ENCODE results near the gene PIANP. TPM values are rescaled to one million over a fixed set of nuclear protein-coding genes. Genes with fewer than 3 reads are reported as not detected.

Gene PIANP
- total RNA-seq, 1 experiment from 2014 or later, result not detected

DNA sequence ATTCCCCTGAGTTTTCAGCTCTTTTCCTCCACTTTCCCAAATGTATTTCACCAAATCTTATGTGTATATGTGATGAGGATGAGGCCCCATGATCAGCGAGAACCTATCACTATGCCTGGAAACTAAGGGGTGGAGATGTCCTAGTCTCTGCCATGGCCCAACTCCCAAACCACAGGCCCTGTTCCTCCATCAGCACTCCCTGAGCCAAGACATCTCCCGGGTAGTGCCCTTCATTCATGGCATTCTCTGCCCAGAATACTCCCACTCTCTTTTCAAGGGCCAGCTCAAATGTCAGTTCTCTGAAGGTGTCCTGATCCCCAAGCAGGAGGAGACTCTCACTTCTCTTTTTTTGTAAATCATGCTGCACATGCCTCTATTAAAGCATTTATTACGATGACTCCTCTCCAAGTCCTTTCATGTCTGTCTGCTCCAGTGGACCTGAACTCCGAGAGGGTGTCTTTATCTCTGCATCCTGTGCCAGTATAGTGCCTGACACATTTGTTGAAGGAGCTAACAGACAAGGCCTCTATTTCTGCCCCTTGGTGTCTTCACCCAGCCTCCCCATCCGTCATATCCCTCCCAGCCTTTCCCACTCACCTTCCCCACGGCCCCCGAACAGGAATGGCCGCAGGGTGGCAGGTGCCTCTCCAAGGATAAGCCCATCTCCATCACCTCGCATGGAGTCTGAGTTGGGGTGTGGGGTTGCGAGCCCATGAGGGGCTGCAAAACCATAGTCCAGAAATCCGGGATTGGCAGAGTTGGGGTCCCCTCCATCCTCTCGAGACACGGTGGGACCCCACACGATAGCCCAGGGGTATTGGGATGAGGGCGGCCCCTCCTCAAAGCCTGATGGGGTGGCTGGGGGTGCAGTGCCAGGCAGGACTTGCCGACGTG is 3.7 kb downstream of the PIANP start:
- Mint-ChIP-seq H3K4me1 (ENCODE audit: low read depth, unreplicated experiment) (no peaks in the 10 kb centered on the region), H3K9me3 (ENCODE audit: low read depth, unreplicated experiment) (no peaks in the 10 kb centered on the region), H3K27ac (ENCODE audit: unreplicated experiment) (no peak overlapping the region), H3K27me3 (ENCODE audit: unreplicated experiment) (peaks cover 93% of the 10 kb centered on the region), H3K36me3 (ENCODE audit: insufficient read depth, unreplicated experiment) (no peaks in the 10 kb centered on the region), H3K4me3 (ENCODE audit: low read depth, unreplicated experiment) (no peak overlapping the region)
- CTCF ChIA-PET, result interaction anchor here (1.1 kb wide), 1 partner anchor 81 kb away, joined by 3 read pairs; no protein-coding TSS in a partner anchor
- intact Hi-C loops (cut with micrococcal nuclease; ENCODE audit: unreplicated experiment), result loop anchor here (5.0 kb wide), 1 partner anchor 80 kb away; no protein-coding TSS in a partner anchor
- TF ChIP-seq, protein P1, sequence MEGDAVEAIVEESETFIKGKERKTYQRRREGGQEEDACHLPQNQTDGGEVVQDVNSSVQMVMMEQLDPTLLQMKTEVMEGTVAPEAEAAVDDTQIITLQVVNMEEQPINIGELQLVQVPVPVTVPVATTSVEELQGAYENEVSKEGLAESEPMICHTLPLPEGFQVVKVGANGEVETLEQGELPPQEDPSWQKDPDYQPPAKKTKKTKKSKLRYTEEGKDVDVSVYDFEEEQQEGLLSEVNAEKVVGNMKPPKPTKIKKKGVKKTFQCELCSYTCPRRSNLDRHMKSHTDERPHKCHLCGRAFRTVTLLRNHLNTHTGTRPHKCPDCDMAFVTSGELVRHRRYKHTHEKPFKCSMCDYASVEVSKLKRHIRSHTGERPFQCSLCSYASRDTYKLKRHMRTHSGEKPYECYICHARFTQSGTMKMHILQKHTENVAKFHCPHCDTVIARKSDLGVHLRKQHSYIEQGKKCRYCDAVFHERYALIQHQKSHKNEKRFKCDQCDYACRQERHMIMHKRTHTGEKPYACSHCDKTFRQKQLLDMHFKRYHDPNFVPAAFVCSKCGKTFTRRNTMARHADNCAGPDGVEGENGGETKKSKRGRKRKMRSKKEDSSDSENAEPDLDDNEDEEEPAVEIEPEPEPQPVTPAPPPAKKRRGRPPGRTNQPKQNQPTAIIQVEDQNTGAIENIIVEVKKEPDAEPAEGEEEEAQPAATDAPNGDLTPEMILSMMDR (IDR thresholded peaks at IDR 0.05; ENCODE audit: unreplicated experiment), result no peak
- DNase-seq, result no peak
- no TSS peak for BruUV-seq (replicated peaks)

DNA sequence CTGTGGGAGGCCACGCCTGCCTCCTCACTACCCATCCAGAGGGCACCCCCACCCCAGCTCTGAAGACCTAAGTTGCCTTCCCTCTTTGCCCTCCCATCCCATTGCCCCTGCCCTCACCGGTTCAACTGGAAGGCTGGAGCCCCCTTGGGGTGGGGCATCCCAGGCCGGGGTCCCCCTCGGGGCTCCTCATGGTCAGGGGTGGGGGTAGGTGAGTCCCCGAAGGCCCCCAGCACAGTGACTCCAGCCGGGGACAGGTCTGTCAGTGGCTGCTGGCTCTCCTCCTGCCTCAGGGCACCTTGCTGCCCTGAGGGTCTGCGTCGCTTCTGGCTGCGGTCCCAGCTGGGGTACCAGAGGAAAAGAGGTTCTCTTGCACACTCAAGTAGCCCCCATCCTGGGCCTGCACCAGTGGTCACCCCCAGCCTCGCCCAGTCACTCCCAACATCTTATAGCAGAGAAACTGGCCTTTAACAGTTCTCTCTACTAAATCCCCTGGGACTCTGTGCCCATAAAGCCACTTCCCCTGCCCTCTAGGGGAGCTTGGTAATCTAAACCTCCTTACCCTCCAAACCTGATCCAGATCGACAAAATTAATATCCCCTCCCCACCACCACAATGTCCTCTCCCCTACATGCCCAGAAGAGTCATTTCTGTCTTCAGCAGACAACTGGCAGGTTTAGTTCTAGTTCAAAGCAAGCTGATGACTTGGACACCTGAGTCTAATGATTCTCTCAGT is 5.1 kb downstream of the PIANP start:
- H3K4me3 Mint-ChIP-seq (ENCODE audit: low read depth, unreplicated experiment), result no peak overlapping the region
- TF ChIP-seq, protein P1 (IDR thresholded peaks at IDR 0.05; ENCODE audit: unreplicated experiment), result no peak
- no peak overlapping the region for H3K27ac Mint-ChIP-seq (ENCODE audit: unreplicated experiment)
- CTCF ChIA-PET, result interaction anchor here (1.1 kb wide), 1 partner anchor 80 kb away, joined by 3 read pairs; no protein-coding TSS in a partner anchor
- no peaks in the 10 kb centered on the region for H3K9me3 Mint-ChIP-seq (ENCODE audit: low read depth, unreplicated experiment)
- no peaks in the 10 kb centered on the region for H3K4me1 Mint-ChIP-seq (ENCODE audit: low read depth, unreplicated experiment)
- no peak for DNase-seq
- peaks cover 79% of the 10 kb centered on the region for H3K27me3 Mint-ChIP-seq (ENCODE audit: unreplicated experiment)
- intact Hi-C loops (cut with micrococcal nuclease; ENCODE audit: unreplicated experiment), result loop anchor here (5.0 kb wide), 1 partner anchor 78 kb away; no protein-coding TSS in a partner anchor
- H3K36me3 Mint-ChIP-seq (ENCODE audit: insufficient read depth, unreplicated experiment), result no peaks in the 10 kb centered on the region
- no TSS peak for BruUV-seq (replicated peaks)

DNA sequence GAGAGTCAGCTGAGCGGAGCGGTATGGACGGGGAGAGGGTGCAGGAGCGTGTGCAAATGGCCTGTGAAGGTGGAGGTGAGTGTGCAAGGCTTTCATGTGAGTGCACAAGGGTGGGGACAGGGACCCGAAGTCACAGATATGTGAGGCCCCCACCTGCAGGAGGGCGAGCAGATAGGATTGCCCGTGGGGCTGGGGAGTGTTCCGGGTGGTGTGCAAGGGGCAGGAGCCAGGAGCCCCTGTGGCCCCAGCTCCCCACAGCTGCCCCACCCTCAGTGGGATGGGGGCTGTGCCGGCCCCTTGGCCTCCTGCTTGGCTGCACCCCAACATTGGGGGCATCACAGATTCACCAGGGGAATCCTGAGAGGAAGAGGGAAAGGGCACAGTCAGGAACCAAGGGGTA is 5.9 kb downstream of the PIANP start:
- no peak for DNase-seq
- Mint-ChIP-seq H3K27ac (ENCODE audit: unreplicated experiment) (no peak overlapping the region), H3K36me3 (ENCODE audit: insufficient read depth, unreplicated experiment) (peaks cover 5% of the 10 kb centered on the region), H3K27me3 (ENCODE audit: unreplicated experiment) (peaks cover 71% of the 10 kb centered on the region), H3K4me3 (ENCODE audit: low read depth, unreplicated experiment) (no peak overlapping the region), H3K4me1 (ENCODE audit: low read depth, unreplicated experiment) (no peaks in the 10 kb centered on the region), H3K9me3 (ENCODE audit: low read depth, unreplicated experiment) (no peaks in the 10 kb centered on the region)
- CTCF ChIA-PET, result no interaction called here
- BruUV-seq (replicated peaks), result no TSS peak
- TF ChIP-seq, protein P1 (IDR thresholded peaks at IDR 0.05; ENCODE audit: unreplicated experiment), result no peak
- intact Hi-C loops (cut with micrococcal nuclease; ENCODE audit: unreplicated experiment), result loop anchor here (5.0 kb wide), 1 partner anchor 77 kb away; no protein-coding TSS in a partner anchor

DNA sequence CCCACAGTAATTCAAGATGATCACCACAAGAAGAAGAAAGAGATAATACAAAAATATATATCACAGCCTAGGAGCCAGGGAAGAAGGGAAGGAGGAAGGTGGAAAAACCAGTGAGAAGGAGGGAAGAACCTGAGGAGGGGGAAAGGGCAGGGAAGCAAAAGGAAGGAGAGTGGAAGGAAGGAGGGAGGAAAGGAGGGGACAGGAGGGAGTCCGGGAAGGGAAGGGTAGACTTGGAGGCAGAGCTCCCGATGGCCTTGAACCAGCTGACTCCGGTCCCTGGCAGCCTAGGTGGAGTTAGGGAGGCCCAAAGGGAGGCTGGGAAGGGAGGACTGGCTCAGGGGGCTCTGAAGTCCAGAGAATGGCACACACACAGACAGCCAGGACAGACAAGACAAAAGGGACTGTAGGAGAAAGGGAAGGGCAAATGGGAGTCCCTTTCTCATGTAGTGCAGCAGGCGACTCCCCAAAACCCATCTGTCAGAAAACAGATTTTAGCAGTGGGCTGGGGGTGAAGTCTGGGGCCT is 6.7 kb downstream of the PIANP start:
- TF ChIP-seq, protein P1 (IDR thresholded peaks at IDR 0.05; ENCODE audit: unreplicated experiment), result no peak
- no peak overlapping the region for H3K4me3 Mint-ChIP-seq (ENCODE audit: low read depth, unreplicated experiment)
- H3K9me3 Mint-ChIP-seq (ENCODE audit: low read depth, unreplicated experiment), result no peaks in the 10 kb centered on the region
- CTCF ChIA-PET, result no interaction called here
- peaks cover 13% of the 10 kb centered on the region for H3K36me3 Mint-ChIP-seq (ENCODE audit: insufficient read depth, unreplicated experiment)
- no peak for DNase-seq
- no peaks in the 10 kb centered on the region for H3K4me1 Mint-ChIP-seq (ENCODE audit: low read depth, unreplicated experiment)
- no peak overlapping the region for H3K27ac Mint-ChIP-seq (ENCODE audit: unreplicated experiment)
- no TSS peak for BruUV-seq (replicated peaks)
- intact Hi-C loops (cut with micrococcal nuclease; ENCODE audit: unreplicated experiment), result no loop called here
- H3K27me3 Mint-ChIP-seq (ENCODE audit: unreplicated experiment), result peaks cover 63% of the 10 kb centered on the region
